NCI-H226 (cell line): ENCODE data around the gene OSGEP.

Source experiments
- DNase-seq: peaks from one replicate; pipeline ENCODE4 v3.0.0-alpha.2; 2015

Gene OSGEP

GRCh38 chr14:20428802-20429201 is 25.8 kb downstream of the OSGEP start:
- no peak for DNase-seq

DNA sequence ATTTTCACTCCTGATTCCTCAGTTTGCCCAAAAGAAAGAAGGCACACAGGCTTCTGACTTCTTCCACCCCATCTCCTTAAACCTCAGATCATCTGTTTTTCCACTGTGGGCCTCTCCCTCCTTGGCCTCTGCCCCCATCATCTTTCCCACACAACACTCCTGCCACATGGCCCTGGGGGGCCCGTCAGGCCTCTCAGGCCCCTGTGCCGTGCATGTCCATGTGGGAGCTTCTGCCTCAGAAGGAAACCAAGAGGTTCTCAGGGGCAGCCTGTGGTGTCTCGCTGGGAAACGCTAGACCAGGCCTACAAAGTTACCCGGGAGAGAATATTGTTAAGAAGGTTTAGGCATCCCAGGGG is 26.6 kb downstream of the OSGEP start:
- DNase-seq, result no peak

DNA sequence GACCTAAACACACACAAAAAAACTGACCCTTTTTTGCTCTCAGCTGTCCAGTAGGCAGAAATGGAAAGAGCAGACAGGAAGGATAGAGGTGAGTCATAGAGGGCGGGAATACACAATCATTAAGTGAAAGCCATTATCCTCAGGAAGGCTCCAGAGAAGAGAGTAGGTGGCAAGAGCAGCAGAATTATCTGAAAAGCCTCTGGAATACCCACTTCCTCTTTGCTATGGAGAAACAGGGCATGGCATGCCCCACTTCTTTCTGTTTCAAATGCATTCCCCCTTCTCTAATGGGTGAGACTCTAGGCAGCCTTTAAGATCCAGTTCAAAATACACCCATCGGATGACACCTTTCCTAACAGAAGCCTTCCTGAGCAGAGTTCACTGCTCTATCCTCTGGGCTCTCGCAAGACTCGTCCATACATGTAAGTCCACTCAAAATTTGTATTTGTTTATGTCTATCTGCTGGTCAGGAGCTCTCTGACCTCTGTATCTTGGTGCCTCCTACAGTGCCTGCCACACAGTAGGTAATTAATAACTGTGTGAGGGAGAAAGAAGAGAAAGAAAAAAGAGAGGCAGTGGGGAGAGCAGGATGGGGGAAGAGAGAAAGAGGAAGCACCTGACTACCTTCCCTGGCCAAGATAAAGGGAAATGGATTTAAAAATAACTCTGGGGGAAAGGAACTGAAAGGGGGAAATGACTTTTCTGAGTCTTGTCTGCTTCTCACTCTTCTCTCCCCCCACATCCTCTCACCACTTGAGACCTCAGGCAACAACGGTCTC is 27.2 kb downstream of the OSGEP start:
- DNase-seq, result peak; percentile 47

- no peak for DNase-seq
These were observed 29.8 kb downstream of the OSGEP start for GRCh38 chr14:20424851-20425250.

GRCh38 chr14:20422886-20423285 is 31.7 kb downstream of the OSGEP start:
- DNase-seq, result no peak

DNA sequence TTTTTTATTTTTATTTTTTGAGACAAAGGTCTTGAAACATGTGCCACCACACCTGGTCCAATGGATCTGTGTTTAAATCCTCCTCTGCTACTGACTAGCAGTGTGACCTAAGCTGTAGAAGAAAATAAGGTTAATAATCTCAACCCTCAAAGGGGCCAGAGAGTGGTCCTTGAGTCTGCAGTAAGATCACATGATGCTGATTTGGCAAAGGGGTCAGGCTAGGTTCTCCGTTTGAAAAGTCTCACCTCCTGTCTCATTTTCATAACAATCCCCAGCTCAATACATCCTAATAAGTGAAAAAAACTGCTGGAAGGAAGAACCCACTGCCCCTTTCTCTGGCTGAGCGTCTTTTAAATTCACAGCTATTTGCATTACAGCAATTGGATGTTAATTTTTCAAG is 33.3 kb downstream of the OSGEP start:
- no peak for DNase-seq

- no peak for DNase-seq
These were observed 35.2 kb downstream of the OSGEP start for GRCh38 chr14:20419419-20419818.

DNA sequence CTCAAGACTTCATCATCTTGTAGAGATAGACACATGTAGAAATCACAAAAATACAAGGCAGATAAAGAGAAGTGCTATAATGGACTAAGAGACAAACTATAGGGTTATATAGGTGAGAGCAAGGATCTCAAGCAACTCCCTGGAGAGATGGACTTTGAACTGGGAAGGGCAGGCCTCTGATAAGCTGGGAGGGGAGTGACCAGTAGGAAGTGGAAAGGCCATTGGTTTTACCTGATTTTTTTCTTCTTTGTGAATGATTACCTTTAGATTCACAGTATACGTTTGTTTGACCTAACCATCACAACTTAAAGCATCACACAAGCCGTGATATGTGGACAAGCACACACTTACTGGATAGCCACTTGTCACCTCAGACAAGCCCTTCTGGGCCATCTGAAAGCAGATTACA is 36.1 kb downstream of the OSGEP start:
- no peak for DNase-seq

GRCh38 chr14:20417250-20418186 is 37.1 kb downstream of the OSGEP start:
- no peak for DNase-seq

DNA sequence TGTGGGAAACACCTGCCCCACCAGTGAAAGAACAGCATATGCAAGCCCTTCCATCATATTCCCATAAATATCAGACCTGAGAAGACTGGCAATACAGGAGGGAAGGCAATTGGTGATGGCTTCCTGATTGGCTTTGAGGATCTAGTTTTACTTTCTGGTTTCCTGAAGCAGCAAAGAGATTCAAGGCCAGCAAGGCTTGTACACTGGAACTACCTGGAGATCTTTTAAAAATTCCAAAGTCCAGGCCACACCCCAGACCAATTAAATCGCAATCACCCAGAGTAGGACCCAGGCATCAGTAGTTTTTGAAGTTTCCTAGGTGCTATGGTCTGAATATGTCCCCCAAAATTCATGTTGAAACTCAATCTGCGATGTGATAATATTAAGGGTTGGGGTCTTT is 38.4 kb downstream of the OSGEP start:
- no peak for DNase-seq

DNA sequence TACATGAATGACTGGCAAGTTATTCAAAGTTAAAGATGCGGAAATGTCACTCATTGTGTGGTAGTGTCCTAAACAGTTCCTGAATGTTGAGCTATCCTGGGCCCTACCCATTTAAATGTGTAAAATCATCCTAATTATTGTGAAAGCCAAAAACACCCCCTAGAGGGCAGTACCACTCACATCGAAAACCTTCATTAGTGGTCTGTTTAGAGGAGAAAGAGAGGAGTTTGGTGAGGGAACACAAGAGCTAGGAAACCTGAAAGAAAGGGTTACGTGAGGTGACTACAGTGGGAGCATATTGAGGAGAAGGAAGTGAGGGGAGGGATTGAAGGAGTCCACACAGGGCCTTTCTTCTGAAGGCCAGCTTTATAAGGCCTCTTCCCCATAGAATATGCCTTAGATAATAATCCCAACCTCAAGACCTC is 38.8 kb downstream of the OSGEP start:
- DNase-seq, result peak; percentile 11

- DNase-seq, result no peak
These were observed 40.9 kb downstream of the OSGEP start for GRCh38 chr14:20413744-20414082.

DNA sequence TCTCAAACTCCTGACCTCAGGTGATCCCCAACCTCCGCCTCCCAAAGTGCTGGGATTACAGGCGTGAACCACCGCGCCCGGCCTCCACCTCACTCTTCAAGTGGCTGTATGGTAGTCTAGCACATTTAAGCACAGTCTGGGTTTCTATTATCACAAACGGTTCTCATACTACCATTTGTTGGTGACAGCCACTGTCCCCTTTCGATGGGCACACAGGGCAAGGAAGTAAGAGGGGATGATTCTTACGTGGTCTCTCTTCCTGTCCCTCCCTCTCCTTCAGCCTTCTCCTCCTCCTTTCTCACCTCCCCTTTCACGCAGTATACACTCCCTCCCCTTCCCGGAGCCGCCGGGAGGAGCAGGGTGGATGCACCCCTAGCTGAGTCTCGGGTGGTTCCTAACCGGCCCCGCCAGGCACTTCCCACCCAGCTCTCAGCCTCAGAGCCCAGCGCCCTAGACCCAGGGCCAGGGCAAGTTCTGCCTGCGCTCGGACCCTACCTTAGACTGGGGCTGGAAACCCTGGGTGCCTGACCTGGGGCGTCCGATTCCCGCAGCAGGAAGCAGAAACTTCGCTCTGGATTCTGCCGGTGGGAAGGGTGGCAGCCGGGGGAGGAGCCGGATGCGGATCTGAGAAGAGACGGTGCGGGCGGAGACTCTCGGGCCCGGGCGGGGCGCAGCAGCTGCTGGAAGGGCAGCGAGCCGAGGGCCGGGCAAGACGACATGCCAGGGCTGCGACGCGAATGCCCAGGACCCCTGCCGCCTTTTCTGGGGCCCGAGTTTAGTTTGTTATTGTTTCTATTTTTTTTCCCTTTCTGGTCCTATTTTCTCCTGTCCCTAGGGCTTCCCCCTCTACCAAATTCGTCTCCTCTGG is 41.5 kb downstream of the OSGEP start, which contains the start of gene TEP1:
Gene TEP1 (minus strand): TSS at position 626 of the 868 bp plus-strand sequence. CDS start 5,062 bp downstream, outside the sequence.
- peak; percentile 86 for DNase-seq

- no peak for DNase-seq
These were observed 42.2 kb downstream of the OSGEP start for GRCh38 chr14:20412411-20412810.

- DNase-seq, result no peak
These were observed 45.4 kb downstream of the OSGEP start for GRCh38 chr14:20409226-20409625.

DNA sequence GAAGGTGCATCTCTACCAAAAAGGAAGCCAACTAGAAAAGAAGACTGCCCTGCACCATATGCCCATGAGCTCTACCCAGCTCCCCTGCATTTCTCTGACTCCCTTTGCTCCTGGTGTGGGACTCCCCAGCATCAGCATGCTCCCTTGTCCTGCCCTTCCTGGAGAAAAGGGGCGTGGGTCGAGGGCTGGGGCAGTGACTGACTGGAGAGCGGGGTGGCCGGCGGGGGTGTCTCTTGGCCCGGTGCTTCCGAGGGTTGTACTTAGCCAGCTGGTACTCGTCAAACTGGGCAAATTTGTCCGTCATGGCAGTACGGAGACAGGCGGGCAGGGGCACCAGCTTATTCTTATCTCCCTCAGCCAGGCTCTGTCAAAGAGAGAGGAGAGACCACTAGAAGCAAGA is 51.1 kb downstream of the OSGEP start:
- DNase-seq, result no peak

DNA sequence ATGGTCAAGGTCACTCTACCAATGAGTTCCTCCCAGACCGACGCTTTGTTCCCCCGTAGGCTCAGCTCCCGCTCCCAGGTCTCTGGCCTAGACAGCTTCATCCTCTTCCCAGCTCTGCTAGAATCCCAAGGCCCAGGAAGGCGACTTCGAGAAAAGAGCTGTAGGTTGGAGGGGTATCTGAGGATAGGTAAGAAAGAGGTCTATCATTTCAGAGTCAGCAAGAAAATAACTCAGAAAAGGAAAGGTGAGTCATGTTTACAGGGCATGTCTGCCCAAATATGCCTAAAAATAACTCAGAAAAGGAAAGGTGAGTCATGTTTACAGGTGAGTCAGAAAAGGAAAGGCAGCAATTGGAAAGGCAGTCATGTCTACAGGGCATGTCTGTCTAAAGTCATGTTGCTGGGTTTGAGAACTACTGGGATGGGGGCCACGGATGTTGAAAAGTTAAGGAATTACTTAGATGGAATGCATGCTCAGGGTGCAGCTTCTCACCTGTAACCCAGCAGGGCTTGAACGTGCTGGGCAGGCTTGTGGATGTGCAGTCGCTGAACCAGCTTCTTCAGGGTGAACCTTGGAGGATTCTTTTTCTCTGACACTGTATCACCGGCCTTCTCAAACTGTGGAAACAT is 53.5 kb downstream of the OSGEP start:
- peak; percentile 37 for DNase-seq

- DNase-seq, result no peak
These were observed 54.0 kb downstream of the OSGEP start for GRCh38 chr14:20400589-20400964.

GRCh38 chr14:20397511-20397910 is 57.1 kb downstream of the OSGEP start:
- no peak for DNase-seq
